Panc1 (cell line): Measurements from ENCODE around the gene TFDP1. TPM values are rescaled to one million over a fixed set of nuclear protein-coding genes. Genes with fewer than 3 reads are reported as not detected.

ENCODE experiments used
- ATAC-seq: fragments of 200-7000 bp; cut with Tn5 transposase; 2 replicates; pipeline ENCODE4 v1.9.1; 2020; ENCODE audit warnings: mild to moderate bottlenecking, moderate library complexity
- BruUV-seq: library from RNA; stranded (reverse); fragments of 400-500 nt; replicated peaks from 2 replicates; lab custom pipeline; 2021; lab: Mats Ljungman, UMichigan
- CTCF ChIA-PET: fragments of 300-600 bp; sonication (Branson Sonifier 250); formaldehyde crosslinking; loops from one replicate; lab custom pipeline; 2022; ENCODE audit warnings: antibody characterized with exemption; lab: Charles Lee
- POLR2A ChIA-PET: fragments of 300-600 bp; sonication (Branson Sonifier 250); formaldehyde crosslinking; loops from one replicate; lab custom pipeline; 2022; ENCODE audit warnings: antibody characterized with exemption; lab: Charles Lee
- DNase-seq: peaks from one replicate; pipeline ENCODE4 v3.0.0-alpha.2; 2010; ENCODE audit warnings: low read depth, low spot score
- H3K27ac ChIP-seq: 2 replicates; pipeline ENCODE4 v1.5.1; 2011; ENCODE audit warnings: mild to moderate bottlenecking, low read length, inconsistent platforms
- H3K27me3 ChIP-seq: fragments of 200-500 bp; sonication (Bioruptor generic); 2 replicates; pipeline ENCODE4 v1.6.0; 2014; ENCODE audit warnings: low read length, inconsistent platforms; ENCODE audit not compliant: control insufficient read depth, insufficient read depth
- H3K36me3 ChIP-seq: fragments of 200-500 bp; sonication (Bioruptor generic); 2 replicates; pipeline ENCODE4 v1.5.1; 2014; ENCODE audit warnings: inconsistent platforms, mild to moderate bottlenecking, low read length, moderate library complexity; ENCODE audit not compliant: control insufficient read depth, insufficient read depth
- H3K4me1 ChIP-seq: 2 replicates; pipeline ENCODE4 v1.5.1; 2011; ENCODE audit warnings: inconsistent platforms, mild to moderate bottlenecking, low read length, moderate library complexity; ENCODE audit not compliant: control insufficient read depth, insufficient read depth
- H3K4me3 ChIP-seq, 2 experiments: 2 replicates each; pipeline ENCODE4 v1.5.1; 2011 to 2012; ENCODE audit warnings: low read depth in 2 of 2, low read length in 2 of 2, mild to moderate bottlenecking in 2 of 2, inconsistent platforms in 1 of 2, moderate library complexity in 1 of 2
- H3K9me3 ChIP-seq: fragments of 200-500 bp; sonication (Bioruptor generic); 2 replicates; pipeline ENCODE4 v1.5.1; 2014; ENCODE audit warnings: low read depth, mild to moderate bottlenecking, inconsistent platforms, low read length, moderate library complexity; ENCODE audit not compliant: control insufficient read depth, insufficient read depth
- POLR2AphosphoS5 ChIP-seq: IDR thresholded peaks from 2 replicates; pipeline ENCODE4 v1.6.1; 2012; ENCODE audit warnings: mild to moderate bottlenecking, low read depth, low read length, moderate library complexity
- REST ChIP-seq, 2 experiments: IDR thresholded peaks; 2 replicates each; pipeline ENCODE4 v1.6.1; 2011 to 2012; ENCODE audit warnings: low read depth in 2 of 2, control low read depth in 1 of 2, low read length in 1 of 2, mild to moderate bottlenecking in 1 of 2, moderate library complexity in 1 of 2; ENCODE audit not compliant: insufficient read depth in 1 of 2
- SIN3A ChIP-seq: IDR thresholded peaks from 2 replicates; pipeline ENCODE4 v1.6.1; 2012; ENCODE audit warnings: low read depth, mild to moderate bottlenecking, low read length, moderate library complexity, borderline replicate concordance; ENCODE audit not compliant: insufficient read depth
- TCF7L2 ChIP-seq: IDR thresholded peaks from 2 replicates; pipeline ENCODE4 v1.6.1; 2011; ENCODE audit warnings: mild to moderate bottlenecking, low read depth, low read length, inconsistent platforms
- in situ Hi-C: cut with HindIII; loops from 2 replicates; pipeline ENCODE4 v1.10.0; 2016; ENCODE audit warnings: low sequenced_read_pairs, low pct_unique_long_range_greater_than_20kb
- intact Hi-C: fragments of 100-400 bp; cut with micrococcal nuclease; formaldehyde crosslinking; loops from one replicate; pipeline ENCODE4 v1.10.0; 2022; ENCODE audit not compliant: unreplicated experiment
- total RNA-seq: library from RNA; stranded (reverse); gene quantifications from one replicate; pipeline ENCODE4 v1.2.1, GENCODE V29; 2021; ENCODE audit not compliant: unreplicated experiment
- TF ChIP-seq, protein P1 (sequence below): fragments of 450-650 bp; IDR thresholded peaks from 2 replicates; pipeline ENCODE4 v1.5.1; 2017; ENCODE audit warnings: mild to moderate bottlenecking

TFDP1 gene
- total RNA-seq, 1 experiment from 2014 or later = 91.6 TPM

DNA sequence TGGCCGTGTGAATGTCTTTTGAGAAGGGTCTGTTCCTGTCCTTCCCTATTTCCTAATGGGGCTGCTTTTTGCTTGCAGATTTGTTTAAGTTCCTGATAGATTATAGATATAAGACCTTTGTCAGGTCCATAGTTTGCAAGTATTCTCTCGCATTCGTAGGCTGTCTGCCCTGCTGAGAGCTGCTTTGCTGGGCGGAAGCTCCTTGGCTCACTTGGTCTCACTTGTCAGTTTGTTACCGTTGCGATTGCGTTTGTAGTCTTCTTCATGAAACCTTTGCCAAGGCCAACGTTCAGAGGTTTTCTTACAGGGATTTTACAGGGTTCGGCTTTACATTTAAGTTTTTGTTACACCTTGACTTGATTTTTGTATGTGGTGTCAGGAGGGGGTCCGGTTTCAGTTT lies 44.0 kb upstream of the TFDP1 start:
- CTCF ChIA-PET = no interaction called here
- Histone ChIP-seq H3K4me3 (no peak overlapping the region), H3K27ac (no peak overlapping the region), H3K36me3 (no peaks in the 10 kb centered on the region), H3K4me1 (no peaks in the 10 kb centered on the region), H3K27me3 (no peaks in the 10 kb centered on the region), H3K9me3 (no peaks in the 10 kb centered on the region)
- in situ Hi-C loops = no loop called here
- no peak for TF ChIP-seq SIN3A
- no peak for TF ChIP-seq TCF7L2
- no peak for TF ChIP-seq REST (IDR thresholded peaks at IDR 0.05; ENCODE audit: insufficient read depth in 1 of 2, low read depth in 2 of 2, low read length in 1 of 2)
- no peak for TF ChIP-seq POLR2AphosphoS5
- TF ChIP-seq, protein P1, sequence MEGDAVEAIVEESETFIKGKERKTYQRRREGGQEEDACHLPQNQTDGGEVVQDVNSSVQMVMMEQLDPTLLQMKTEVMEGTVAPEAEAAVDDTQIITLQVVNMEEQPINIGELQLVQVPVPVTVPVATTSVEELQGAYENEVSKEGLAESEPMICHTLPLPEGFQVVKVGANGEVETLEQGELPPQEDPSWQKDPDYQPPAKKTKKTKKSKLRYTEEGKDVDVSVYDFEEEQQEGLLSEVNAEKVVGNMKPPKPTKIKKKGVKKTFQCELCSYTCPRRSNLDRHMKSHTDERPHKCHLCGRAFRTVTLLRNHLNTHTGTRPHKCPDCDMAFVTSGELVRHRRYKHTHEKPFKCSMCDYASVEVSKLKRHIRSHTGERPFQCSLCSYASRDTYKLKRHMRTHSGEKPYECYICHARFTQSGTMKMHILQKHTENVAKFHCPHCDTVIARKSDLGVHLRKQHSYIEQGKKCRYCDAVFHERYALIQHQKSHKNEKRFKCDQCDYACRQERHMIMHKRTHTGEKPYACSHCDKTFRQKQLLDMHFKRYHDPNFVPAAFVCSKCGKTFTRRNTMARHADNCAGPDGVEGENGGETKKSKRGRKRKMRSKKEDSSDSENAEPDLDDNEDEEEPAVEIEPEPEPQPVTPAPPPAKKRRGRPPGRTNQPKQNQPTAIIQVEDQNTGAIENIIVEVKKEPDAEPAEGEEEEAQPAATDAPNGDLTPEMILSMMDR = no peak
- intact Hi-C loops = no loop called here
- DNase-seq (no peak), ATAC-seq (no peak)
- BruUV-seq = no TSS peak
- POLR2A ChIA-PET = no interaction called here

DNA sequence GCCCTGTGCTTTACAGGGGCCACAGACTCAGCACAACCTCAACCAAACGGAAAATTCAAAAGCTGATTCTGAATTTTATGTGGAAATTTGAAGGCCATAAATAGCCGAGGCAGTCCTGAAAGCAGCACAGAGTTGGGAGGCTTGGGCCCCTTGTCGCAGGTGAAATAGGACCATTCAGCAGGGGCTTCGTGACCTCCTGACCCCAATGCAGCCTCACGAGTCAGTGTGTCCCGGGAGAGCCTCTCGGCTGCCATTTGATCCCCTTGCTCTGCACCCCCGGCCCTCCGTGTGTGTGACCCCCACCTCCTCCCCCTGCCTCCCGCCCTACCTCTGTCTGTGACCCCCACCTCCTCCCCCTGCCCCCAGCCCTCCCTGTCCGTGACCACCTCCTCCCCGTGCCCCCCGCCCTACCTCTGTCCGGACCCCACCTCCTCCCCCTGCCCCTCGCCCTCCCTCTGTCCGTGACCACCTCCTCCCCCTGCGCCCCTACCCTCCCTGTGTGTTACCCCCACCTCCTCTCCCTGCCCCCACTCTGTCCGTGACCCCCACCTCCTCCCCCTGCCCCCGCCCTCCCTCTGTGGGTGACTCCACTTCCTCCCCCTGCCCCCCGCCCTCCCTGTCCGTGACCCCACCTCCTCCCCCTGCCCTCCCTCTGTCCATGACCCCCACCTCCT lies 41.7 kb upstream of the TFDP1 start:
- H3K4me1 ChIP-seq = no peaks in the 10 kb centered on the region
- no peaks in the 10 kb centered on the region for H3K9me3 ChIP-seq
- DNase-seq (no peak), ATAC-seq (no peak)
- POLR2A ChIA-PET = no interaction called here
- in situ Hi-C loops = no loop called here
- TF ChIP-seq TCF7L2 = no peak
- intact Hi-C loops = no loop called here
- no TSS peak for BruUV-seq
- H3K27ac ChIP-seq = no peak overlapping the region
- no peaks in the 10 kb centered on the region for H3K27me3 ChIP-seq
- H3K36me3 ChIP-seq = no peaks in the 10 kb centered on the region
- H3K4me3 ChIP-seq = no peak overlapping the region
- CTCF ChIA-PET = no interaction called here

DNA sequence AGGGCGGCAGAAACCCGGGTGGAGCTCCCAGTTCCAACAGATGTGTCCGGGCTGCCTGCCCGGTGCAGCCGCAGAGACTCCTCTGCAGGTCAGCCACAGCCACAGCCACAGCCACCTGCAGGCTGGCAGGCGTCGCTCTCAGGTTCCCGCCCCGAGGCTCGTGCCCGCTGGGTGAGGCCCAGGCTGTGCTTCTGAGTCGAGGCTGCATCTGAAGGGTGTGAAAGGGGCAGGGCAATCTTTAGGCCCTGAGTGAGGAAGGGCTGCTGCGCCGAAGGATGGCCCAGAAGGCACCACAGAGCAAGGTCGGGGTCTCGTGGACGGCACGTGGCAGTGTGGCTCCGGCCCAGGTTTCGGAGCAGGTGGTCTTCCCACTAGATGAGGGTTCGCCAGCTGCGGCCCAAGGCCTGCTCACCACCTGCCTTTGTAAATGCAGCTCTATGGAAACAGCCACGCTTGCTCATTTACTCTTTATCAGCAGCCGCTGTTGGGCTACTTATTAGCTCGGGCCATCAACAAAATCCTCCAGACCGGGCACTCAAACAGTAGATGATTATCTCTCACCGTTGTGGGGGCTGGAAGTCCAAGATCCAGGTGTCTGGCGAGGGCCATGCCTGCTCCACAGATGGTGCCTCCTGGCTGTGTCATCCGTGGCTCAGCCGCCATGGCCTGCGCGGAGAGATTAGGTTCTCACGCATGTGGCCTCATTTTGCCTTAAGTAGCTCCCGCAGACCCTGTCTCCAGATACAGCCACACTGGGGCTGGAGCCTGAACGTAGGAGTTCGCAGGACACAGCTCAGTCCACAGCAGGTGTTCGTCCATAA lies 40.3 kb upstream of the TFDP1 start:
- ChIA-PET CTCF (no interaction called here), POLR2A (no interaction called here)
- Histone ChIP-seq H3K4me3 (no peak overlapping the region), H3K36me3 (no peaks in the 10 kb centered on the region), H3K4me1 (no peaks in the 10 kb centered on the region), H3K27ac (no peak overlapping the region), H3K27me3 (no peaks in the 10 kb centered on the region), H3K9me3 (no peaks in the 10 kb centered on the region)
- intact Hi-C loops = no loop called here
- ATAC-seq (no peak), DNase-seq (no peak)
- no TSS peak for BruUV-seq
- in situ Hi-C loops = no loop called here
- no peak for TF ChIP-seq POLR2AphosphoS5
- TF ChIP-seq, protein P1 = no peak
- TF ChIP-seq SIN3A = no peak
- TF ChIP-seq TCF7L2 = no peak
- no peak for TF ChIP-seq REST (IDR thresholded peaks at IDR 0.05; ENCODE audit: insufficient read depth in 1 of 2, low read depth in 2 of 2, low read length in 1 of 2)
